ENCODE data around the gene XYLT2.

XYLT2 gene

GRCh38 chr17:50363217-50364060 lies 17.5 kb downstream of the XYLT2 start:
- no peak overlapping the region for H3K4me3 ChIP-seq (replicated peaks; ENCODE audit: insufficient read depth, low read length)
- TF ChIP-seq, protein P1, sequence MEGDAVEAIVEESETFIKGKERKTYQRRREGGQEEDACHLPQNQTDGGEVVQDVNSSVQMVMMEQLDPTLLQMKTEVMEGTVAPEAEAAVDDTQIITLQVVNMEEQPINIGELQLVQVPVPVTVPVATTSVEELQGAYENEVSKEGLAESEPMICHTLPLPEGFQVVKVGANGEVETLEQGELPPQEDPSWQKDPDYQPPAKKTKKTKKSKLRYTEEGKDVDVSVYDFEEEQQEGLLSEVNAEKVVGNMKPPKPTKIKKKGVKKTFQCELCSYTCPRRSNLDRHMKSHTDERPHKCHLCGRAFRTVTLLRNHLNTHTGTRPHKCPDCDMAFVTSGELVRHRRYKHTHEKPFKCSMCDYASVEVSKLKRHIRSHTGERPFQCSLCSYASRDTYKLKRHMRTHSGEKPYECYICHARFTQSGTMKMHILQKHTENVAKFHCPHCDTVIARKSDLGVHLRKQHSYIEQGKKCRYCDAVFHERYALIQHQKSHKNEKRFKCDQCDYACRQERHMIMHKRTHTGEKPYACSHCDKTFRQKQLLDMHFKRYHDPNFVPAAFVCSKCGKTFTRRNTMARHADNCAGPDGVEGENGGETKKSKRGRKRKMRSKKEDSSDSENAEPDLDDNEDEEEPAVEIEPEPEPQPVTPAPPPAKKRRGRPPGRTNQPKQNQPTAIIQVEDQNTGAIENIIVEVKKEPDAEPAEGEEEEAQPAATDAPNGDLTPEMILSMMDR (IDR thresholded peaks at IDR 0.05; ENCODE audit: insufficient read depth, low read length), result no peak
- TF ChIP-seq GABPA (IDR thresholded peaks at IDR 0.05; ENCODE audit: low read depth) (no peak), REST (IDR thresholded peaks at IDR 0.05; ENCODE audit: insufficient replicate concordance, low read depth) (no peak), SPI1 (IDR thresholded peaks at IDR 0.05; ENCODE audit: borderline replicate concordance, low read depth) (no peak), POLR2AphosphoS5 (IDR thresholded peaks at IDR 0.05; ENCODE audit: low read depth) (no peak)
- H3K27ac ChIP-seq (replicated peaks), result no peak overlapping the region
- no peaks in the 10 kb centered on the region for H3K27me3 ChIP-seq (ENCODE audit: insufficient read depth, poor library complexity, severe bottlenecking)
- no peak for DNase-seq (ENCODE audit: low read depth in 1 of 2, low spot score in 1 of 2)

GRCh38 chr17:50364061-50364458 lies 18.1 kb downstream of the XYLT2 start:
- H3K4me3 ChIP-seq (replicated peaks; ENCODE audit: insufficient read depth, low read length), result no peak overlapping the region
- TF ChIP-seq POLR2AphosphoS5 (IDR thresholded peaks at IDR 0.05; ENCODE audit: low read depth) (no peak), SPI1 (IDR thresholded peaks at IDR 0.05; ENCODE audit: borderline replicate concordance, low read depth) (no peak), GABPA (IDR thresholded peaks at IDR 0.05; ENCODE audit: low read depth) (no peak), REST (IDR thresholded peaks at IDR 0.05; ENCODE audit: insufficient replicate concordance, low read depth) (no peak)
- TF ChIP-seq, protein P1 (IDR thresholded peaks at IDR 0.05; ENCODE audit: insufficient read depth, low read length), result no peak
- H3K27me3 ChIP-seq (ENCODE audit: insufficient read depth, poor library complexity, severe bottlenecking), result no peaks in the 10 kb centered on the region
- no peak for DNase-seq (ENCODE audit: low read depth in 1 of 2, low spot score in 1 of 2)
- H3K27ac ChIP-seq (replicated peaks), result no peak overlapping the region

DNA sequence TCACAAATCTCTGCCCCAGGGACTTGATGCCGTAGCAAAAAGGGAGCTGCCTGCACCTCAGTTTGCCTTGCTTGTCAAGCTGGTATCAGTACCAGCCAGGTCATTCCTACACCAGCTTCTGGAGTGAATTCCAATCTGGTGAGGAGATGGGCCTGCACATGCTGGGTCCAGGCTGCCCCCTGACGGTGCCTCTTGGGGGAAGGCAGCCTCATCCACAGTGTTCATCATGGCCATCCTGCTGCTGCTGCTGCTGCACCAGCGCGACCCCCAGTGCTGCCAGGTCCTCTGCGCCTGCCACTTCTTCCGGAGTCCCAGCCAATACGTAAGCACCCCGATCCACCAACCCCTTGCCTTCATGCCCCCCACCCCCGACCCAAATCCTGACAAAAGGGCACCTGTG lies 18.8 kb downstream of the XYLT2 start:
- TF ChIP-seq GABPA (IDR thresholded peaks at IDR 0.05; ENCODE audit: low read depth) (no peak), POLR2AphosphoS5 (IDR thresholded peaks at IDR 0.05; ENCODE audit: low read depth) (no peak), SPI1 (IDR thresholded peaks at IDR 0.05; ENCODE audit: borderline replicate concordance, low read depth) (no peak), REST (IDR thresholded peaks at IDR 0.05; ENCODE audit: insufficient replicate concordance, low read depth) (no peak)
- TF ChIP-seq, protein P1 (IDR thresholded peaks at IDR 0.05; ENCODE audit: insufficient read depth, low read length), result no peak
- Histone ChIP-seq H3K4me3 (replicated peaks; ENCODE audit: insufficient read depth, low read length) (no peak overlapping the region), H3K27me3 (ENCODE audit: insufficient read depth, poor library complexity, severe bottlenecking) (no peaks in the 10 kb centered on the region), H3K27ac (replicated peaks) (no peak overlapping the region)
- DNase-seq (ENCODE audit: low read depth in 1 of 2, low spot score in 1 of 2), result no peak

Measured in HL-60 (cell line).